Activated CD8-positive, alpha-beta T cell treated with anti-CD3 and anti-CD28 coated beads for 36 hours (primary cell): ENCODE results near the gene NARS2. TPM values are rescaled to one million over a fixed set of nuclear protein-coding genes. Genes with fewer than 3 reads are reported as not detected.
A peak's percentile ranks its signal among the peaks of the same experiment; 100 is the strongest.

Source experiments
- ATAC-seq: fragments of 200-7000 bp; cut with Tn5 transposase; one replicate; pipeline ENCODE4 v1.10.0; 2021; ENCODE audit warnings: mild to moderate bottlenecking, moderate library complexity
- CTCF ChIA-PET: fragments of 350-600 bp; sonication (Branson Sonifier 250); formaldehyde crosslinking; loops from one replicate; lab custom pipeline; 2021; ENCODE audit warnings: antibody characterized with exemption; lab: Charles Lee
- POLR2A ChIA-PET: fragments of 350-600 bp; sonication (Branson Sonifier 250); formaldehyde crosslinking; loops from one replicate; lab custom pipeline; 2021; ENCODE audit warnings: antibody characterized with exemption; lab: Charles Lee
- DNase-seq: peaks from one replicate; pipeline ENCODE4 v3.0.0-alpha.2; 2020
- H3K27ac Mint-ChIP-seq: one replicate; pipeline ENCODE4 v1.8.0; 2021; ENCODE audit warnings: mild to moderate bottlenecking, mixed read lengths
- H3K27me3 Mint-ChIP-seq: one replicate; pipeline ENCODE4 v1.8.0; 2021; ENCODE audit warnings: mixed read lengths
- H3K36me3 Mint-ChIP-seq: one replicate; pipeline ENCODE4 v1.8.0; 2021; ENCODE audit warnings: low read depth, mixed read lengths
- H3K4me1 Mint-ChIP-seq: one replicate; pipeline ENCODE4 v1.8.0; 2021; ENCODE audit warnings: low read depth, mixed read lengths
- H3K4me3 Mint-ChIP-seq: one replicate; pipeline ENCODE4 v1.8.0; 2021; ENCODE audit warnings: mild to moderate bottlenecking, moderate library complexity, mixed read lengths
- H3K9me3 Mint-ChIP-seq: one replicate; pipeline ENCODE4 v1.8.0; 2021; ENCODE audit warnings: mixed read lengths
- CTCF ChIP-seq: fragments of 200-600 bp; IDR thresholded peaks from one replicate; pipeline ENCODE4 v1.8.0; 2022; ENCODE audit warnings: antibody characterized with exemption, mild to moderate bottlenecking
- intact Hi-C: fragments of 100-400 bp; cut with micrococcal nuclease; formaldehyde crosslinking; loops from one replicate; pipeline ENCODE4 v1.10.0; 2022
- total RNA-seq, 2 experiments: library from RNA; stranded (reverse); gene quantifications; one replicate each; pipeline ENCODE4 v1.2.3, GENCODE V29; 2021

NARS2 gene
- total RNA-seq, 2 experiments from 2014 or later, result 26.2 to 32.1 TPM

GRCh38 chr11:78441956-78442355 is 132.7 kb downstream of the NARS2 start:
- no peak for DNase-seq
- ATAC-seq, result no peak
- CTCF ChIA-PET, result no interaction called here
- POLR2A ChIA-PET, result no interaction called here
- Mint-ChIP-seq H3K4me1 (no peaks in the 10 kb centered on the region), H3K27ac (no peak overlapping the region), H3K4me3 (no peak overlapping the region), H3K27me3 (no peaks in the 10 kb centered on the region), H3K36me3 (peaks cover 20% of the 10 kb centered on the region), H3K9me3 (no peaks in the 10 kb centered on the region)
- intact Hi-C loops, result no loop called here
- no peak for TF ChIP-seq CTCF

DNA sequence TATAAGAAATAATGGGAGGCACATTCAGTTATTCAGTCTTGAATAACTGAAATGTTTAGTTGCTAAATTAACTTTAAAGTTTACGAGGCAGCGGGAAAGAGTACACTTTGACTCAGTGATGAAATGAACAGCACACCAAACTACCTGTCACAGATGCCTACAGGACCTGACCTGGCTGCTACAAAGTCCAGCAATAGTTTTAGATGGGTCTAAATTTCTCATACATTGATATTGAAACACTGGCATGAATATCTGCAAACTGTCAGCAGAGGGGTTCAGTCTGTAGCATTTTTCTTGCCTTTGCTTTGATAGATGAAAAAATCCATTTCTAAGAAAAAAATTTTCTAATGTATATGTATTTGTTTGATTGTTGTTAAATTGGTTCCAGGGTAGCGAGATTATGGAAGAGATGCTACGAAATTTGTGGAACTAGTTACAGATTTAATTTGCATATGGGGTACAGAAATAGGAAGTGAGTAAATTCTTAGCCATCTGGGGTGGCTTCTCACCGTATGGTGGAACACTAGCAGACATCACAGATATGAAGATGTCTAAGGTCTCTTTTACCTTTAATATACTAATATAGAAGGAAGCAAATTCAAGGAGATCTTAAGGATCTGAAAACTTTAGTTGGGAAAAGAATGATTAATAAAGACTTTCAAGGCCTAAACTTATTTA is 136.2 kb downstream of the NARS2 start:
- no peak for TF ChIP-seq CTCF
- Mint-ChIP-seq H3K9me3 (no peaks in the 10 kb centered on the region), H3K4me1 (no peaks in the 10 kb centered on the region), H3K4me3 (no peak overlapping the region), H3K27me3 (no peaks in the 10 kb centered on the region), H3K27ac (no peak overlapping the region), H3K36me3 (peaks cover 24% of the 10 kb centered on the region)
- POLR2A ChIA-PET, result no interaction called here
- CTCF ChIA-PET, result interaction anchor here (2.8 kb wide), 1 partner anchor 8 kb away, joined by 8 read pairs; no protein-coding TSS in a partner anchor
- no peak for DNase-seq
- intact Hi-C loops, result no loop called here
- ATAC-seq, result no peak

DNA sequence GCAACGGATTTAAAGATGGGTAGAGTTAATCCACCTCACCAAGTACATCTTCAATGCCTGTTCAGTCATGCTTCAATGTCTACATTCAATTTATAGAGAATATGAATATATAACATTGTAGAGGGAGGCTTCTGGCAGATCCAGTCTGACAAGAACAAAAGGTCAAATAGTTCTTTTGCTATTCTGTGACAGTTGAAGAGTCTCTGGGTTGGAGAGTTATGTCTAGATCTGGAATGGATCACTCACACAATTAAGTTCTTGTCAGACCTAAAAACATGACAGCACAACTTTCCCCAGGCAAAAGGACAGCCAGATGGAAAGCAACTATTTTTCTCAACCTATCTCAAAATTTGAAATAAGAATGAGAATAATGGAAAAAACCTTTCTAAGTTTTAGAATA is 141.7 kb downstream of the NARS2 start:
- no peak for ATAC-seq
- Mint-ChIP-seq H3K4me1 (peaks cover 5% of the 10 kb centered on the region), H3K4me3 (no peak overlapping the region), H3K27ac (no peak overlapping the region), H3K9me3 (no peaks in the 10 kb centered on the region), H3K27me3 (no peaks in the 10 kb centered on the region), H3K36me3 (peaks cover 14% of the 10 kb centered on the region)
- POLR2A ChIA-PET, result no interaction called here
- TF ChIP-seq CTCF, result no peak
- CTCF ChIA-PET, result interaction anchor here (1.0 kb wide), 1 partner anchor 20 kb away, joined by 3 read pairs; no protein-coding TSS in a partner anchor
- DNase-seq, result no peak
- intact Hi-C loops, result no loop called here

- Mint-ChIP-seq H3K36me3 (peaks cover 11% of the 10 kb centered on the region), H3K9me3 (no peaks in the 10 kb centered on the region), H3K4me3 (no peak overlapping the region), H3K4me1 (peaks cover 10% of the 10 kb centered on the region), H3K27ac (no peak overlapping the region), H3K27me3 (no peaks in the 10 kb centered on the region)
- ChIA-PET POLR2A (no interaction called here), CTCF (interaction anchor here (1.0 to 6.0 kb wide), 3 partner anchors 13 to 21 kb away, joined by 3 to 69 read pairs (median 6); partner anchors contain the start of gene GAB2)
- DNase-seq (peak; percentile 17), ATAC-seq (no peak)
- intact Hi-C loops, result no loop called here
- TF ChIP-seq CTCF, result peak; percentile 54
Observed at GRCh38 chr11:78432058-78432515, 142.6 kb downstream of the NARS2 start.

GRCh38 chr11:78429660-78430059 is 145.0 kb downstream of the NARS2 start:
- Mint-ChIP-seq H3K4me1 (peaks cover 19% of the 10 kb centered on the region), H3K9me3 (no peaks in the 10 kb centered on the region), H3K27me3 (no peaks in the 10 kb centered on the region), H3K36me3 (peaks cover 6% of the 10 kb centered on the region), H3K4me3 (no peak overlapping the region), H3K27ac (no peak overlapping the region)
- intact Hi-C loops, result no loop called here
- no peak for TF ChIP-seq CTCF
- ATAC-seq (peak; percentile 37), DNase-seq (no peak)
- CTCF ChIA-PET, result interaction anchor here (1.9 to 6.0 kb wide), 3 partner anchors 10 to 135 kb away, joined by 8 to 69 read pairs (median 22); partner anchors contain the start of gene GAB2
- POLR2A ChIA-PET, result no interaction called here
